ENCODE measurements around the gene PKNOX1. TPM values are rescaled to one million over a fixed set of nuclear protein-coding genes. Genes with fewer than 3 reads are reported as not detected.
"Not testable (repeated sequence)": the region's sequence is repeated elsewhere in the genome, so short reads cannot be mapped to it uniquely, and the experiment has no call there.

The PKNOX1 gene
- total RNA-seq, 1 donor from 2014 or later = 14.7 TPM

DNA sequence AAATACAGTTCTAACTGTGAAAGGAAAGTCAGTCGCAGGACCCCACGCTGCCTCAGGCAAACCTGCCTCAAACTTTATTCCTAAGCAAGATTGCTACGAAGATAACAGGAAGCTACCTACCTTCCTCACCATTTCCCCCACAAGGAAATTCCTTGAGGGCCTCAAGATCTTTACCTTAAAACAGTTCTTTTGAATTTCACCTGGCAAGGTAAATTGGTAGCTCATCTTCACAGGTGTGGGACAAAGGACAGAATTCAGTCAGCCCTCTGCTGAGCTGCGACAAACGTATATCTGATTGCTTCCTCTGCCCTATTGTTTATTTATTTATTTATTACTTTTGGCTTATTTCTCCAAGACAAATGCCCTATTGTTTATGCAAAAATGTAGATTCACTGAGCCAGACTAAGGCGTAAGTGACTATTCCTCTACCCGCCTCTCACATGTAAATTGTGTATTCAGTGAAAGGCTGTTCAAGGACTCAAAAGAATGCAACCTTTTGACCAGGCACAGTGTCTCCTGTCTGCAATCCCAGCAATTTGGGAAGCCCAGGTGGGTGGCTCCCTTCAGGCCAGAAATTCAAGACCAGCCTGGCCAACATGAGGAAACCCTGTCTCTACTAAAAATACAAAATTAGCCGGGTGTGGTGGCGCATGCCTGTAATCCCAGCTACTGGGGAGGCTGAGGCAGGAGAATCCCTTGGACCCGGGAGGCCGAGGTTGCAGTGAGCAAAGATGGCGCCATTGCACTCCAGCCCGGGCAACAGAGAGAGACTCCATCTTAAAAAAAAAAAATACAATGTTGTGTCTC lies 17.3 kb upstream of the PKNOX1 start:
- no peak for DNase-seq

DNA sequence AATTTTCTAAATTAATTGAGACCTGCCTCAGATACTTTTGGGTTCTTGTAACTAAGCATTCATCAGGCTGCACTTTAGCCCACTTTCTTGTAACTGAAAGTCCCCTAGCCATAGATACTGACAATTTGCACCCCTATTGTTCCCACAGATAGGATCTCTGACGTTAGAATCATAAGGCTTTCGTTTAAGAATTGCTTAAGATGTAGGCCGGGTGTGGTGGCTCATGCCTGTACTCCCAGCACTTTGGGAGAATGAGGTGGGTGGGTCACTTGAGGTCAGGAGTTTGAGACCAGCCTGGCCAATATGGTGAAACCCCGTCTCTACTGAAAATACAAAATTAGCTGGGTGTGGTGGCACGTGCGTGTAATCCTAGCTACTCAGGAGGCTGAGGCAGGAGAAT lies 16.2 kb upstream of the PKNOX1 start:
- not testable (repeated sequence) for DNase-seq

DNA sequence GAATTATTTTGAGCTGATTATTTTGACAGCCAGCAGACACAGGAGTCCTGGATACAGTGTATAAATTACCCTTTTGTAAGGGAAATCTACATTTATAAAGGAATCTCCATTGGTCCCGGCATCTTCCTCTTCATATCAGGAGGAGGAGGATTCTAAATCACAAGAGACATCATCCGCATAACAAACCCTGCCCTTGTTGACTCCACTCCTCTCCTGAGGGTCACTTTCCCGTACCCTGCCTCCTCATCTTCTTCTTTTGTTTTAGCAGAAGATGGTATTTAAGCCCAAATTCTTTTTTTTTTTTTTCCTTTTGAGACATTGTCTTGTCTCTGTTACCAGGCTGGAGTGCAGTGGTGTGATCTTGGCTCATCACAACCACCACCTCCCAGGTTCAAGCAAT lies 14.6 kb upstream of the PKNOX1 start:
- no peak for DNase-seq

DNA sequence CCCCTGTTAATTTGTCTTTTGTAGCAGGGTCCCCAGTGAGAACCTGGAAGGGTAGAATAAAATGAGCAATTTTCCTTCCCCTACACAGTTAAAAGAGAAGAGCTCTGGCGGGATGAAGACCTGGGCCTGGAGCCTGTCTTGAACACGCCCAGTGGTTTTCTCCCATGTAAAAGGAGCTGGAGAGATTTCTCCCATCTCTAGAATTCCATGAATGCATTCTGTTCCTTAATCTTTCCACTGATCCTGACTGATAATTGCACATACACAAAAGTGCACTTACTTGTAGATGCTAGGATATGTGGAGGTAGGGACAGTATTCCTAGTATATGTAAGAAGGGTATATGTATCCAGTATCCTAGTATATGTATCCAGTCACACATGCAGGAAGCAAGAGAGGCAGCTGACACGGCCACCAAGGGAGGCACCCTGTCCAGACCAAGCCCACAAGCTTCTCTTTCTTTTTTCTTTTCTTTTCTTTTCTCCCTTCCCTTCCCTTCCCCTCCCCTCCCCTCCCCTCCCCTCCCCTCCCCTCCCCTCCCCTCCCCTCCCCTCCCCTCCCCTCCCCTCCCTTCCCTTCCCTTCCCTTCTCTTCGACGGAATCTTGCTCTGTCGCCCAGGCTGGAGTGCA lies 11.9 kb upstream of the PKNOX1 start:
- no peak for DNase-seq

DNA sequence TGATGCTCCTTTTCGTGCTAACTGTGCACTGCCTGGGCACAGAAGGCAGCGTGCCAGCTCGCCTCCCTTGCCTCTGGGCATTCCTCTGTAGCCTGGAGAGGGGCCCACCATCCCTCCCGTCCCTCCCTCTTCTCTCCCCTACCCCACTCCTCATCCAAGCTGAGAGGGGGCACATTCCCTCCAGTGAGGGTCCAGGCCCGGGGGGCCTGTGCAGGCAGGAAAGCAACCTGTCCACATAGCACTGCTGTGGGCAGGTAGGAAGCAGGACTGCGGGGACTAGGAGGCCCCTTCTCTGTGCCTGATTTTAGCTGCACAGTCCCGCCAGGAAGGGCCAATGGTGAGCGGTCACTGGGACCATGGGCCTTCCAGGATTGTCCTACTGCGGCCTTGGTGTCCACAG lies 10.3 kb upstream of the PKNOX1 start:
- DNase-seq = no peak

DNA sequence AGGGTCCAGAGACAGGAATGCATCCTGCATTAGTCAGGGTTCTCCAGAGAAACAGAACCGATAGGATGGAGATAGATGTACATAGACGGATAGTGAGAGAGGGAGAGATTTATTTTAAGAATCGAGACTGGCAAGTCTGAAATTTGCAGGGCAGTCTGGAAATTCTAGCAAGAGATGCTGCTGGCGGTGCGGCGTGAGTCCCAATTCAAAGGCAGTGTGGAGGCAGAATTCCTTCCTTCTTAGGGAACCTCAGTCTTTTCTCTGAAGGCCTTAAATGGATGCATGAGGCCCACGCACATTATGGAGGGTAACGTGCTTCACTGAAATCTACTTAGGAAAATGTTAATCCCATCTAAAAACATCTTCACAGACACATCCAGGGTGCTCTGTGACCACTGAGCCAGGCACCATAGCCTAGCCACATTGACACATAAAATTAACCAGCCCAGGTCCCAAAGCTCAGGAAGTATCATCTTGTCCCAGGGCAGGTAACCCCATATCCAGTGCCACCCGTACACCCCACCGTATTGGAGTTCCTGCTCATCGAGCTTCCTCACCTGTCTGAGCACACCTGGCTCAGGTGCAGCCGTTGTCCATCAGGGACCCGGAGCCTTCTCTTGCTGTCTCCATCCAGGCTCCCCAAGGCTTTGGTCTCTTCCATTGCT lies 9.7 kb upstream of the PKNOX1 start:
- DNase-seq = no peak

DNA sequence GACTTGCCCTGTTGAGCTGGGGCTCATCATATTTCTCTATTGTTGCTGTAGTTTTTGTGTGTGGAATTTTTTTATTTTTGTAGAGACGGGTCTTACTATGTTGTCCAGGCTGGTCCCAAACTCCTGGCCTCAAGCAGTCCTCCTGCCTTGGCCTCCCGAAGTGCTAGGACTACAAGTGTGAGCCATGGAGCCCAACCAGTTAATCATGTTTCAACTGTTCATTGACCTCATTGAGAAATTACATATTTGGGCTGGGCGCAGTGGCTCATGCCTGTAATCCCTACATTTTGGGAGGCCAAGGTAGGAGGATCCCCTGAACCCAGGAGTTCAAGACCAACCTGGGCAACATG lies 9.2 kb upstream of the PKNOX1 start:
- DNase-seq = no peak

DNA sequence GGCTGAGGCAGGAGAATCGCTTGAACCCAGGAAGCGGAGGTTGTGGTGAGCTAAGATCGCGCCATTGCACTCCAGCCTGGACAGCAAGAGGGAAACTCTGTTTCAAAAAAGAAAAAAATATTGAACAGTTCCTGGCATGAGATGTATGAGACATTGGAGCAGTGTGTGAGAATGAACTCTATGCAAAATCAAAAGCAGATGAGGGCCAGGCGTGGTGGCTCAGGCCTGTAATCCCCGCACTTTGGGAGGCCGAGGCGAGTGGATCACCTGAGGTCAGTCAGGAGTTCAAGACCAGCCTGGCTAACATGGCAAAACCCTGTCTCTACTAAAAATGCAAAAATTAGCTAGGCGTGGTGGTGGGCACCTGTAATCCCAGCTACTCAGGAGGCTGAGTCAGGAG lies 6.7 kb upstream of the PKNOX1 start:
- DNase-seq = not testable (repeated sequence)

DNA sequence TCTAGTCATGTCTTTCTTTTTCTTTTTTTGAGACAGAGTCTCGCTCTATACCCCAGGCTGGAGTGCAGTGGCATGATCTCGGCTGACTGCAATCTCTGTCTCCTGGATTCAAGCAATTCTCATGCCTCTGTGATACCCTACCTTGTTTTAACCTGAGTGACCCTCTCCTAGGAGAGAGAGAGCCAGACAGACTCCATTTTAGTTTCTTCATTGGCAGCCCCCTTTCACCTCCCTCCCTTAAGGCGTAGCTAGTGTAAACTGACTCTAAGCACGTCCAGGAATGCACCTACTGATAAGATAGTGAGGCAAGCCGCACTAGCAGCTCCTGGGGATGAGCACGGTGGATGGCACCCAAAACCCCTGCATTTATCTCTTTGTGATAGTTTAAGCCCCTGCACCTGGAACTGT lies 5.2 kb upstream of the PKNOX1 start:
- no peak for DNase-seq

DNA sequence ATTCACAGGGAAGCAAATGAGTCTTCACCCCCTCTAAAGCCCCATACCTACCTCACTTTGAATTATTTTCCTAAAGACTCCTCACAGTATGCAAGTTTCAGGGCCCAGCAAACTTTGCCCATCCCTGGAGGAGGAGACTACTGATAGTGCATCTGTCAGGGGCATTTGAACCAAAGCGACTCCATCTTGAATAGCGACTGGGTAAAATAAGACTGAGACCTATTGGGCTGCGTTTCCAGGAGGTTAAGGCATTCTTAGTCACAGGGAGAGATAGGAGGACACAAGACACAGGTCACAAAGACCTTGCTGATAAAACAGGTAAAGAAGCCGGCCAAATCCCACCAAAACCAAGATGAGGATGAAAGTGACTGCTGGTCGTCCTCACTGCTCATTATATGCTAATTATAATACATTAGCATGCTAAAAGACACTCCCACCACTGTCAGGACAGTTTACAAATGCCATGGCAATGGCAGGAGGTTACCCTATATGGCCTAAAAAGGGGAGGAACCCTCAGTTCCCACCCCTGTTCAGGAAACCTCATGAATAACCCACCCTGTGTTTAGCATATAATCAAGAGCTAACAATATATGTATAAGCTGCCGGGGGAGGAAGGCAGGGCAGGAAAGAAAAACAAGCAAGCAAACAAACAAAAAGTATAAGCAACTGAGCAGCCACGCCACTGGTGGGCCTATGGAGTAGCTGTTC lies 3.3 kb upstream of the PKNOX1 start:
- no peak for DNase-seq

DNA sequence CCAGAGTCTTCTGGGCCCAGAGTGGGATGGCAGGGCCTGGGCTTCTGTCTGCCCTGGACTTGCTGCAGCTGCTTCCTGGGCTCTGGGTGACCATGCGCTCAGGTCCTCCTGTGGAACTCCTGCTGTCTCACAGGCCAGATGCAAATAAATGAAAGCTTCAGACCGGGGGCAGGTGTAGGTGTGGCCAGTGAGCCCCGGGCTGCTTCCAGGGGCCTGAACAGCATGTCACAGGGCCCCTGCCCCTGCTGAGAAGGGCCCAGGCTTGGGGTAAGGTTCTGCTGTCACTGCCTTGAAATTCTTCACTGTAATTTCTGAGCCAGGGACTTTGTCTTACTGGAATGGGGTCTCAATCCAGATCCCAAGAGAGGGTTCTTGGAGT lies 2.5 kb upstream of the PKNOX1 start:
- no peak for DNase-seq

DNA sequence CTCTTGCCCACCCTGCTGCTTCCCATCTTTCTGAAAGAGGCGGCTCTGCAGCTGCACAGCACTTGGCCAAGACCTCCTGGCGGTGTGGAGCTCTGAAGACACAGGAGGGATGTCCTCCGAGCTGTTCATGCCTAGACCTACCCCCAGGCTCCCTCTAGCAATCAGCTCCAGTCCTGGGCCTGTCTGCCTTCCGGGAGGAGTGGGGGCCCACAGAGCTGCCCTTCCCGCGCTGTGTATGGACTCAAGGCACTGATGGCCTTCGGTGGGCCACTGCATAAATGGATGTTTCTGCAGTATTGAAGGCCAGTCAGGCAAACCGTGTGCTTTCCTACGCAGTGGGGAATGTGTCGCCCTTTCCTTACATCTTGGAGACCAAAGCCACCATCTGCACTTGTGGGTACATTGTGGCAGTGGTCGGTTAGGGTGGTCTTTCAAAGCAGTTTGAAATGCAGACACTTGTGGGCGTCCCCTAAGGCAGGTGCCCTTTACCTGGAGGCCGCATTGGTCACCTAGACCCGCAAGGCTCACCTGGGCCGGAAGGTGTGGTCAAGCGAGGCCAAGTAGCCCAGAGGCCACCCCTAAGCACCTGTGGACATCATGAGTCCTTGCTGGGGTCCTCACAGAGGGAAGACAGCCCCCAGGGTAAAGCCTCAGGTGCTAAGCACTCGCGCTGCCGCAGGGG lies 912 bp upstream of the PKNOX1 start:
- no peak for DNase-seq

DNA sequence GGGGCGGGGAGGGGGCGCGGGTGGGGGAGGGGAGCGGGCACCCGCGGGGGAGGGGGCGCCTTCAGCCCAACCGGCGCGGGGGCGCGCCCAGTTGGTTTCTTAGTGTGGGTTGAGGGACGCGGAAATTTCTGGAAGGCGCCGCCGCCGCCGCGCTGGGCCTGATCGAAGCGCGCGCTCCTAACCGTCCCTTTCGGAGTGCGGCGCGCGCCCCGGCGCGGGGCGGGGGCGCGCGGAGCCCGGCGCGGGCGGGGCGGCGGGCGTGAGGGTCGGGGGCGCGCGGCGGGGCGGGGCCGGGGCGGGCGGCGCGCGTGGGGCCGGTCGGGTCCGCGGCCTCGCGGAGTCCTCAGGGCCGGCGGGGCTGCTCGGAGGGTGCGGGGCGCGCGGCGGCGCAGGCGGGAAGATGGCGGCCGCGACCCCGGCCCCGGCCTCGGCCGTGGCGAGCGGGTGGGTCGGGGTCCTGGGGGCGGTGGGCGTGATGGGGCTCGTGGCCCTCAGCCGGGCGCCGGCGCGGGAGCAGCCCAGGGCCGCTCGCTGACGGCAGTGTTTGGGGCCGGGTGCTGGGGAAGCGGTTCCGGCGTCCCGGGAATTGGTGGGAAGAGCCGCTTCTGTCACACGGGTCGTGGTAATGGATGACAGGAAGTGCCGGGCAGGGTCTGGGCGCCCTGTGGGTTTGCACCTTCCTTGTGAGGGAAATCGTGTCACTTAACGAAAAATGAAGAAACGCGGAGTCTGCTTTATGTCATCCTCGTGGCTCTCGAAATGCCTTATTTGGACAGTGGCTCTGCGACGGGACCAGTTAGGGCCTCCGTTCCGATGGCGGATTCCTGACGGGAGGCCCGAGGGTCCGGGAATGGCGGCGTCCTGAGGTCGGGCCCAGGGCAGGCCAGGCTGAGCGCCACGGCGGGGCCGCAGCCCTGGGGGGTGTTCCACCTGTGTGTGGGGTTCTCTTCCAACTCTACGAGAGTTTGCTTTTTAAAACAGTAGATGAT lies 764 bp downstream of the PKNOX1 start:
- DNase-seq = peak; percentile 32

DNA sequence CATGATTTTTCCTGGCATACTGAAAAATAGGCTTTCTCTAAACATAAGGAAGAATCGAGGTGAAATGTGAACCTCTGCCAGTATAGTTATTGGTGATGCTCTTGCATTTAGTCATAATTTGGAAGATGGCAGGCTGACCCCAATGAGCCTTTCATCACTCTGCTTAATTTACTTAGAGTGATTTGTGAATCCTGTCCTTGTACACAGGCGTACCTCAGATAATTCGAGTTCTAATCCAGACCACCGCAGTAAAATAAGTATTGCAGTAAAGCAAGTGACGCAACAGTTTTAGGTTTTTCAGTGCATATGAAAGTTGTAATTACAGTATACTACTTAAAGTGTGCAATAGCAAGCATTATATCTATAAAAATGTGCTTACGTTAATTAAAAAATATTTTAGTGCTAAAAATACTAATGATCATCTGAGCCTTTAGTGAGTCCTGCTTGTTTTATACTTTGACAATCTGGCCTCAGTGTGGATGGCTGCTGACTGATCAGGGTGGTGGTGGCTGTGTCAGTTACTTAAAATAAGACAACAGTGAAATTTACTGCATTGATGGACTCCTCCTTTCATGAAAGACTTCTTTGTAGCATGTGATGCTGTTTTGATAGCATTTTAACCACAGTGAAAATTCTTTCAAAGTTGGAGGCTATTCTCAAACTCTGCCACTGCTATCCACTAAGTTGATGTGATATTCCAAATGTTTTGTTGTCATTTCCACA lies 1.7 kb downstream of the PKNOX1 start:
- peak; percentile 28 for DNase-seq

DNA sequence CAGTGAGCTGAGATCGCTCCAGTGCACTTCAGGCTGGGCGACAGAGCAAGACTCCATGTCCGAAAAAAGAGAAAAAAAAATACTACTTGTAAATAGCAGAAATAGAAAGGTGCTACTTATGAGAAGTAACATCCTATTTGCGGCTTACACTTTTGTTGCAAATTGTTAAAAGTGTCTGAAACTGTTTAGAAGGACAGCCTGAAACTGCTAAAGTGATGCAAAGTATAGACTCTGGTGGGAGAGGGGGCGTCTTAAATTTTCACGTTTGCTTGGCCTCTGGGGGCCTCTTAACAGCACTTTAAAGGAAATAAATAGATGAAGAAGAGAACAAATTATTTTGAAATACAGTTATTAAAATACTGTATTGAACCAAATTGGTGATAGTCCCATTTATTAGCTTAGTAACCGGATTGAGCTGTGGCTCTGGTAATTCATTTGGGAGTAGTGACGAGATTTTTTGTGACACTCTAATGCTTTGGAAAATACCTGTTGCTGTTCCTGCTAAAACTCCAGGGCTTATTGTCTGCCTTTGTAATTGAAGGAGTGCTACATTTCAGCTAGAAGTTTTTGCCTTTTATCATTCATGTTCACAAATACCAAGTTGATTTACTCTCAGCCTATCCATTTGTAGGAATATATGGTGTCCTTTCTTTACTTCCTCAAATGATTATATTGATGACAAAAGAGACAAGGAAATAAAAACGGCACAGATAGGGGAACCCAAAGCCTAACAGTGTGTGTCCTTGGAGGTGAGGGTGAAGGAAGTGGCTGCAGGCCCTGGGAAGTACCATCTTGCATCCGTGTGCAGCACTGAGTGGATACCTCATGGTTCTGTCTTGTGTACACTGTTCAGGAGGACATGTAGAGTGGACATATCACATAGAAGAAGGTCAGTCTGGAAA lies 6.2 kb downstream of the PKNOX1 start:
- no peak for DNase-seq

DNA sequence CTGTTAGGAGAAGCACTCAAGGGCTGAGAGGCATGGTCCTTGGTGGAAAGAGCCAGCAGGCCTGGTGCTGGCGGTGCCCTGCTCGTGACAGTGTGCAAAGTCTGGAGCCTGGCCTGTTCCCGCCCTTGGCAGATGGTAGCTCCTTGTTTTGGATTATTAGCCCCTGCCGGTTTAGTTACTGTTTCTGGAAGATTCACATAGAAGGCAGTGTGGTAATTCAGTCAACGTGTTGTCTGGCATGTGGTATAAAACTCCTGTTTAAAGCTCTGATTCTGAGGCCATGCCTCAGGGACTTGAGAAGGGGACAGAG lies 6.8 kb downstream of the PKNOX1 start:
- peak; percentile 9 for DNase-seq

DNA sequence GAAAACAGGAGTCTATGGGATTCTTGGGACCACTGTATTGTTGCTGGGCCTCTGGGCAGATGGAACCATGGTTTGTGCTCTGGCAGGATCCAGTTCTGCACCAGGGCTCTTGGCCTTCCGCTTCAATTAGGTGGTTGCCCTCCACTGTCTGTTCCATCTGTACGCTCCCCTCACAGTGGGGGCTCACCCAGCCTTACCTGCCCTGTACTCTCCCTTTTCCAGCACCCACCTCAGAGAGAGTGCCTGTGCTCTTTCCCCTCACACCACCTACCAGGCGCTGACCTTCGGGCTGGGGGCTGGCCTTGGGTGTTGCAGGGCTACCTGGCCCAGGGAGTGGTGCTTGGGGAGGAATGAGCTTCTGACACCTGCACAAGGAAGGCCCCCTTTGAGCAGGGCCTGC lies 7.5 kb downstream of the PKNOX1 start:
- DNase-seq = no peak

DNA sequence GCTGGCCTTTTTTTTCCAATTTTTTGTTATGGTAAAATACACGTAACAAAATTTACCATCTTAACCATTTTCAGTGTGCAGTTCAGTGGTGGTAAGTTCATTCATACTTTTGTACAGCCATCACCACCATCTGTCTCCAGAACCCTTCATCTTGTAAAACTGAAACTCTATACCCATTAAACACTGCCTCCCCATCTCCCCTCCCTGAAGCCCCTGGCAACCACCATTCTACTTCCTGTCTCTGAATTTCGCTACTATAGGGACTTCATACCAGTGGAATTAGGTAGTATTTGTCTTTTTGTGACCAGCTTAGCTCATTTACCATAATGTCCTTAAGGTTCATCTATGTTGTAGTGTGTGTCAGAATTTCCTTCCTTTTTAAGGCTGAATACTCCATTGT lies 8.7 kb downstream of the PKNOX1 start:
- DNase-seq = no peak

DNA sequence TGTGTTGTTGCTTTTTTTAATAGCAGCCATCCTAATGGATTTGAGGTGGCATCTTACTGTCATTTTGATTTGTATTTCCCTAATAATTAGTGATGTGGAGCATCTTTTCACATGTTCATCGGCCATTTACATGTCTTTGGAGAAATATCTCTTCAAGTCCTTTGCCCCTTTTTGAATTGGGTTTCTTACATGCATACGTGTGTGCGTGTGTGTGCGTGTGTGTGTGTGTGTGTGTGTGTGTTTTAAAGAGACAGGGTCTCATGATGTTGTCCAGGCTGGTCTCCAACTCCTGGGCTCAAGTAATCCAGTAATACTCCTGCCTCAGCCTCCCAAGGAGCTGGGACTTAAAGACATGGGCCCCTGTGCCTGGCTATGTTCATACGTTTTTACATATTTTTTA lies 9.5 kb downstream of the PKNOX1 start:
- DNase-seq = no peak
